ENCODE data around the gene SMTN. TPM values are rescaled to one million over a fixed set of nuclear protein-coding genes. Genes with fewer than 3 reads are reported as not detected.

SMTN gene
- total and polyA plus RNA-seq, 9 of the 15 experiments (the other 6 are each of a cell fraction or from before 2014, with no cell fraction given) = 2.5 to 41.1 (median 16.1) TPM

DNA sequence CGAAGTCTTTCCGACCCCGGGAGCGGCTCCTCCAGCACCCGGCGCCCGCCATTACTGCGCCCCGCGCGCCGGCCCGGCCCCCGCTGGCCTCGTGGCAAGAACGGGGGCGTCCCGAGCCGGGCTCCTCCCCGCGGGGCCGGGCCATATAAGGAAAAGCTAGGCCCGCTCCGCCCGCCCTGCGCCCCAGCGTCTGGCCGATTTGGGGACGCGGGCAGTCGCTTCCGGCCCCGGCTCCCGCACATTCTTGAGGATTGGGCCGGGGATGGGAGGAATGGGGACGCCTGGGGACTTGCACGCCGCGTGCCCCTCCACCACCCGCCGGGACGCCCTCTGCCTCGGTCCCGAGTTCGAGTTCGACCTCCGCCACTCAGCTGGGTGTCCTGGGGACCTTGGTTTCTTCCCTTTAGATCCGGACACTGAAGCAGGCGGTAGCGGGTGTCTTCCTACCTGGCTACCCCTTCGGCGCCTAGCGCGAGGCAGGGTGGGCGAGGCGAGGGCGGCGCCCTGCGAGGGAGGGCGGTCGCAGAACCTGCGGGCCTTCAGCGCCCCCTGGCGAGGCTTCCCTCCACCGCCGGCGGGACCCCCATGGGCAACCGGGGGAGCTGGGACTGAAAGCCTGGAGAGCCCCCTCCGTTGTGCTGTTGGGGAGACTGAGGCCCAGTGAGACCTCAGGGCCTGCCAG, 3.8 kb downstream of the SMTN start (continued):
- TF ChIP-seq L3MBTL2 (IDR thresholded peaks at IDR 0.05) (peak; percentile 80), BCOR (IDR thresholded peaks at IDR 0.05) (peak; percentile 57), ZNF133 (CRISPR knock-in tag; IDR thresholded peaks at IDR 0.05) (no peak), HMG20A (CRISPR knock-in tag; conservative IDR thresholded peaks at IDR 0.05) (no peak), EGR1 (conservative IDR thresholded peaks at IDR 0.05) (peak; percentile 48), C11orf30 (IDR thresholded peaks at IDR 0.05; ENCODE audit: low read depth) (no peak), U2AF1 (optimal IDR thresholded peaks at IDR 0.05; ENCODE audit: low read depth, low read length) (peak; percentile 71), NUFIP1 (IDR thresholded peaks at IDR 0.05; ENCODE audit: partially characterized antibody) (no peak), MAFK (IDR thresholded peaks at IDR 0.05; ENCODE audit: low read length) (no peak), CTBP1 (IDR thresholded peaks at IDR 0.05; ENCODE audit: borderline replicate concordance) (peak; percentile 22; the same call in 1 of the 2 replicates), TCF3 (CRISPR knock-in tag; IDR thresholded peaks at IDR 0.05) (no peak), POLR2B (IDR thresholded peaks at IDR 0.05; ENCODE audit: low read depth, partially characterized antibody) (no peak), STAG1 (CRISPR knock-in tag; IDR thresholded peaks at IDR 0.05; ENCODE audit: borderline replicate concordance) (peak; percentile 52; the same call in 1 of the 2 replicates), FOS (IDR thresholded peaks at IDR 0.05; ENCODE audit: extremely low read depth, insufficient read length) (no peak), NCOA1 (IDR thresholded peaks at IDR 0.05; ENCODE audit: low read depth) (no peak), CHCHD3 (CRISPR knock-in tag; IDR thresholded peaks at IDR 0.05) (no peak), SLC30A9 (CRISPR knock-in tag; IDR thresholded peaks at IDR 0.05) (no peak), GABPA (tag; conservative IDR thresholded peaks at IDR 0.05; ENCODE audit: low read depth) (peak; percentile 58), ZZZ3 (IDR thresholded peaks at IDR 0.05) (no peak), RAD21 (CRISPR knock-in tag; conservative IDR thresholded peaks at IDR 0.05 in 1 of 2, IDR thresholded peaks at IDR 0.05 in 1 of 2) (peak; percentile 76), SREBF2 (CRISPR knock-in tag; IDR thresholded peaks at IDR 0.05) (no peak), YY1 (IDR thresholded peaks at IDR 0.05; ENCODE audit: borderline replicate concordance in 1 of 3, control insufficient read depth in 1 of 3, extremely low read depth in 1 of 3, insufficient read depth in 3 of 3, insufficient read length in 1 of 3, insufficient replicate concordance in 2 of 3, low read depth in 1 of 3, low read length in 2 of 3) (peak; percentile 72 to 96 (median 91)), ZBTB17 (CRISPR knock-in tag; IDR thresholded peaks at IDR 0.05) (no peak), PCBP1 (IDR thresholded peaks at IDR 0.05; ENCODE audit: low read depth, low read length, poor library complexity, severe bottlenecking) (peak; percentile 66)
- TF ChIP-seq, protein P1, sequence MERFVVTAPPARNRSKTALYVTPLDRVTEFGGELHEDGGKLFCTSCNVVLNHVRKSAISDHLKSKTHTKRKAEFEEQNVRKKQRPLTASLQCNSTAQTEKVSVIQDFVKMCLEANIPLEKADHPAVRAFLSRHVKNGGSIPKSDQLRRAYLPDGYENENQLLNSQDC (CRISPR knock-in tag; IDR thresholded peaks at IDR 0.05) = no peak
- TF ChIP-seq, protein P2, sequence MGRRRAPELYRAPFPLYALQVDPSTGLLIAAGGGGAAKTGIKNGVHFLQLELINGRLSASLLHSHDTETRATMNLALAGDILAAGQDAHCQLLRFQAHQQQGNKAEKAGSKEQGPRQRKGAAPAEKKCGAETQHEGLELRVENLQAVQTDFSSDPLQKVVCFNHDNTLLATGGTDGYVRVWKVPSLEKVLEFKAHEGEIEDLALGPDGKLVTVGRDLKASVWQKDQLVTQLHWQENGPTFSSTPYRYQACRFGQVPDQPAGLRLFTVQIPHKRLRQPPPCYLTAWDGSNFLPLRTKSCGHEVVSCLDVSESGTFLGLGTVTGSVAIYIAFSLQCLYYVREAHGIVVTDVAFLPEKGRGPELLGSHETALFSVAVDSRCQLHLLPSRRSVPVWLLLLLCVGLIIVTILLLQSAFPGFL (CRISPR knock-in tag; IDR thresholded peaks at IDR 0.05) = no peak
- TF ChIP-seq, protein P3, sequence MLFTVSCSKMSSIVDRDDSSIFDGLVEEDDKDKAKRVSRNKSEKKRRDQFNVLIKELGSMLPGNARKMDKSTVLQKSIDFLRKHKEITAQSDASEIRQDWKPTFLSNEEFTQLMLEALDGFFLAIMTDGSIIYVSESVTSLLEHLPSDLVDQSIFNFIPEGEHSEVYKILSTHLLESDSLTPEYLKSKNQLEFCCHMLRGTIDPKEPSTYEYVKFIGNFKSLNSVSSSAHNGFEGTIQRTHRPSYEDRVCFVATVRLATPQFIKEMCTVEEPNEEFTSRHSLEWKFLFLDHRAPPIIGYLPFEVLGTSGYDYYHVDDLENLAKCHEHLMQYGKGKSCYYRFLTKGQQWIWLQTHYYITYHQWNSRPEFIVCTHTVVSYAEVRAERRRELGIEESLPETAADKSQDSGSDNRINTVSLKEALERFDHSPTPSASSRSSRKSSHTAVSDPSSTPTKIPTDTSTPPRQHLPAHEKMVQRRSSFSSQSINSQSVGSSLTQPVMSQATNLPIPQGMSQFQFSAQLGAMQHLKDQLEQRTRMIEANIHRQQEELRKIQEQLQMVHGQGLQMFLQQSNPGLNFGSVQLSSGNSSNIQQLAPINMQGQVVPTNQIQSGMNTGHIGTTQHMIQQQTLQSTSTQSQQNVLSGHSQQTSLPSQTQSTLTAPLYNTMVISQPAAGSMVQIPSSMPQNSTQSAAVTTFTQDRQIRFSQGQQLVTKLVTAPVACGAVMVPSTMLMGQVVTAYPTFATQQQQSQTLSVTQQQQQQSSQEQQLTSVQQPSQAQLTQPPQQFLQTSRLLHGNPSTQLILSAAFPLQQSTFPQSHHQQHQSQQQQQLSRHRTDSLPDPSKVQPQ (CRISPR knock-in tag; IDR thresholded peaks at IDR 0.05; ENCODE audit: borderline replicate concordance) = no peak

Data from K562 (cell line).